Renal cortex interstitium (tissue), 11 donors: ENCODE measurements around the gene DLGAP1. TPM values are rescaled to one million over a fixed set of nuclear protein-coding genes. Genes with fewer than 3 reads are reported as not detected.
"Not testable (repeated sequence)": the region's sequence is repeated elsewhere in the genome, so short reads cannot be mapped to it uniquely, and the experiment has no call there.

ENCODE experiments used
- DNase-seq, 11 donors: peaks; one replicate each; pipeline ENCODE4 v3.0.0-alpha.2; 2013; ENCODE audit warnings: low read depth in 9 of 11, low spot score in 4 of 11; ENCODE audit errors: extremely low read depth in 1 of 11
- polyA plus RNA-seq, 3 donors: library from polyadenylated mRNA; unstranded; fragments of 120-200 nt; gene quantifications; one replicate each; pipeline ENCODE4 v1.2.1, GENCODE V29; 2013; ENCODE audit not compliant: insufficient read length in 3 of 3

Gene DLGAP1
- polyA plus RNA-seq, 3 donors = 4.6 to 6.1 (median 5.9) TPM

GRCh38 chr18:4400911-4401310 is 54.2 kb downstream of the DLGAP1 start:
- no peak for DNase-seq

- no peak for DNase-seq
Measured at GRCh38 chr18:4399929-4400328, 55.2 kb downstream of the DLGAP1 start.

- DNase-seq = no peak
Measured at GRCh38 chr18:4394700-4395099, 60.4 kb downstream of the DLGAP1 start.

GRCh38 chr18:4391859-4392258 is 63.2 kb downstream of the DLGAP1 start:
- DNase-seq = no peak

GRCh38 chr18:4385876-4386275 is 69.2 kb downstream of the DLGAP1 start:
- DNase-seq = no peak

GRCh38 chr18:4384932-4385331 is 70.2 kb downstream of the DLGAP1 start:
- no peak for DNase-seq

GRCh38 chr18:4374564-4374963 is 80.5 kb downstream of the DLGAP1 start:
- DNase-seq = no peak

GRCh38 chr18:4369705-4370104 is 85.4 kb downstream of the DLGAP1 start:
- DNase-seq = no peak

- DNase-seq = no peak
Measured at GRCh38 chr18:4360221-4360715, 94.8 kb downstream of the DLGAP1 start.

- no peak for DNase-seq
Measured at GRCh38 chr18:4358618-4359017, 96.5 kb downstream of the DLGAP1 start.

- no peak for DNase-seq
Measured at GRCh38 chr18:4357579-4357978, 97.5 kb downstream of the DLGAP1 start.

GRCh38 chr18:4356929-4357328 is 98.2 kb downstream of the DLGAP1 start:
- no peak for DNase-seq

- DNase-seq = no peak
Measured at GRCh38 chr18:4353853-4354418, 101.2 kb downstream of the DLGAP1 start.

GRCh38 chr18:4352746-4353551 is 102.2 kb downstream of the DLGAP1 start:
- peak in 8 of 11 donors; percentile 7 to 36 (median 18) for DNase-seq

- no peak for DNase-seq
Measured at GRCh38 chr18:4351005-4351404, 104.1 kb downstream of the DLGAP1 start.

GRCh38 chr18:4335386-4335785 is 119.7 kb downstream of the DLGAP1 start:
- no peak for DNase-seq

- DNase-seq = no peak
Measured at GRCh38 chr18:4333043-4333442, 122.1 kb downstream of the DLGAP1 start.

GRCh38 chr18:4319738-4320677 is 135.1 kb downstream of the DLGAP1 start:
- DNase-seq = peak in 7 of 11 donors; percentile 3 to 26 (median 9)

- DNase-seq = no peak
Measured at GRCh38 chr18:4318311-4318710, 136.8 kb downstream of the DLGAP1 start.

GRCh38 chr18:4311945-4312344 is 143.2 kb downstream of the DLGAP1 start:
- not testable (repeated sequence) for DNase-seq
